SU-DHL-6 (cell line): ENCODE data around the gene FBH1.

Experiments used
- H2AFZ ChIP-seq: fragments of 200-600 bp; sonication (generic); 2 replicates; pipeline ENCODE4 v1.6.1; 2014; ENCODE audit warnings: low read depth, mild to moderate bottlenecking, moderate library complexity, mixed read lengths, antibody characterized with exemption, low read length; ENCODE audit not compliant: severe bottlenecking
- H3F3A ChIP-seq: fragments of 200-600 bp; shearing (Covaris generic); 2 replicates; pipeline ENCODE4 v1.6.0; 2016; ENCODE audit warnings: antibody characterized with exemption, mild to moderate bottlenecking; ENCODE audit not compliant: insufficient read depth
- H3K27ac ChIP-seq: fragments of 200-600 bp; sonication (generic); 2 replicates; pipeline ENCODE4 v1.5.1; 2016; ENCODE audit warnings: low read depth, mild to moderate bottlenecking, low read length, moderate library complexity, mixed read lengths
- H3K27me3 ChIP-seq: fragments of 200-600 bp; sonication (generic), shearing (Covaris generic); 2 replicates; pipeline ENCODE4 v1.6.0; 2014; ENCODE audit warnings: mild to moderate bottlenecking, low read length
- H3K36me3 ChIP-seq: fragments of 200-600 bp; sonication (generic); 2 replicates; pipeline ENCODE4 v1.6.1; 2014; ENCODE audit warnings: mild to moderate bottlenecking, low read length, mixed read lengths
- H3K4me2 ChIP-seq: fragments of 300-600, 200-600 bp; shearing (Covaris generic), sonication (generic); 2 replicates; pipeline ENCODE4 v1.6.0; 2014; ENCODE audit warnings: low read length, low read depth, mild to moderate bottlenecking; ENCODE audit not compliant: poor library complexity, severe bottlenecking
- H3K4me3 ChIP-seq: fragments of 200-600 bp; sonication (generic); 2 replicates; pipeline ENCODE4 v1.5.1; 2014; ENCODE audit warnings: antibody characterized with exemption, low read length, mild to moderate bottlenecking, mixed read lengths; ENCODE audit not compliant: insufficient read depth, poor library complexity, severe bottlenecking
- H3K79me2 ChIP-seq: fragments of 200-600 bp; sonication (generic); 2 replicates; pipeline ENCODE4 v1.6.1; 2014; ENCODE audit warnings: mild to moderate bottlenecking, low read length, moderate library complexity; ENCODE audit not compliant: insufficient read depth
- H3K9ac ChIP-seq: fragments of 200-600 bp; sonication (generic); 2 replicates; pipeline ENCODE4 v1.7.0; 2014; ENCODE audit warnings: mild to moderate bottlenecking, low read length
- H3K9me2 ChIP-seq: fragments of 200-600 bp; sonication (generic); replicated peaks from 2 replicates; pipeline ENCODE4 v1.6.1; 2014; ENCODE audit warnings: low read length; ENCODE audit not compliant: insufficient read depth
- H3K9me3 ChIP-seq: fragments of 200-600 bp; sonication (generic); 2 replicates; pipeline ENCODE4 v1.6.1; 2014; ENCODE audit warnings: low read length, mixed read lengths; ENCODE audit not compliant: insufficient read depth
- H4K20me1 ChIP-seq: fragments of 200-600 bp; sonication (generic); 2 replicates; pipeline ENCODE4 v1.6.1; 2014; ENCODE audit warnings: low read depth, mild to moderate bottlenecking, antibody characterized with exemption, low read length, moderate library complexity, mixed read lengths
- EZH2phosphoT487 ChIP-seq: fragments of 200-600 bp; sonication (generic), shearing (Covaris generic); conservative IDR thresholded peaks from 2 replicates; pipeline ENCODE4 v1.6.1; 2018; ENCODE audit warnings: mild to moderate bottlenecking, antibody characterized with exemption, low read length, moderate library complexity, mixed read lengths
- TF ChIP-seq, protein P1 (sequence below): fragments of 200-600 bp; sonication (generic); IDR thresholded peaks from one replicate; pipeline ENCODE4 v1.5.1; 2017; ENCODE audit warnings: antibody characterized with exemption, mild to moderate bottlenecking, low read length, moderate library complexity; ENCODE audit not compliant: insufficient read depth, poor library complexity, severe bottlenecking

Gene FBH1

DNA sequence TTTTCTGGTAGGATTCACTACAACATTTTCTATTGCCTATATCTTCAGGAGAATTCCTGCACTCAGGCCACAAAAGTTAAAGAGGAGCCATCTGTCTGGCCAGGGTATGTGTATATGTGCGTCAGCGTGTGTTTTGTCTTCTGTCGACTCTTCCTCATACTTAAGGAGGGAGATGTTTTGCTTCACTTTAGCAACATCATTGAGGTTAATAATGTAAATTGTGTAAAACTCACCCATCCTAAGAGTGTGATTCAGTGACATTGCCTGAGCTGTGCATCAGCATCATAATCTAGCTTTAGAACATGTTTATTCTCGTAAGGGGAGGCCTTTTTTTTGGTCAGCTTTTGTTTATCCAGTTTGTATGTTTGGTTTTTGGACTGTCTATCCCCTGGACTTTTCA is 23.7 kb downstream of the FBH1 start:
- H3K9me2 ChIP-seq: no peaks in the 10 kb centered on the region
- no peak overlapping the region for H3K4me3 ChIP-seq
- TF ChIP-seq, protein P1, sequence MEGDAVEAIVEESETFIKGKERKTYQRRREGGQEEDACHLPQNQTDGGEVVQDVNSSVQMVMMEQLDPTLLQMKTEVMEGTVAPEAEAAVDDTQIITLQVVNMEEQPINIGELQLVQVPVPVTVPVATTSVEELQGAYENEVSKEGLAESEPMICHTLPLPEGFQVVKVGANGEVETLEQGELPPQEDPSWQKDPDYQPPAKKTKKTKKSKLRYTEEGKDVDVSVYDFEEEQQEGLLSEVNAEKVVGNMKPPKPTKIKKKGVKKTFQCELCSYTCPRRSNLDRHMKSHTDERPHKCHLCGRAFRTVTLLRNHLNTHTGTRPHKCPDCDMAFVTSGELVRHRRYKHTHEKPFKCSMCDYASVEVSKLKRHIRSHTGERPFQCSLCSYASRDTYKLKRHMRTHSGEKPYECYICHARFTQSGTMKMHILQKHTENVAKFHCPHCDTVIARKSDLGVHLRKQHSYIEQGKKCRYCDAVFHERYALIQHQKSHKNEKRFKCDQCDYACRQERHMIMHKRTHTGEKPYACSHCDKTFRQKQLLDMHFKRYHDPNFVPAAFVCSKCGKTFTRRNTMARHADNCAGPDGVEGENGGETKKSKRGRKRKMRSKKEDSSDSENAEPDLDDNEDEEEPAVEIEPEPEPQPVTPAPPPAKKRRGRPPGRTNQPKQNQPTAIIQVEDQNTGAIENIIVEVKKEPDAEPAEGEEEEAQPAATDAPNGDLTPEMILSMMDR: no peak
- no peak for TF ChIP-seq EZH2phosphoT487
- H3K27ac ChIP-seq: no peak overlapping the region
- no peak overlapping the region for H2AFZ ChIP-seq
- H3K4me2 ChIP-seq: no peak overlapping the region
- H3K9ac ChIP-seq: no peak overlapping the region
- H3K79me2 ChIP-seq: no peaks in the 10 kb centered on the region
- no peaks in the 10 kb centered on the region for H3K9me3 ChIP-seq
- H3K36me3 ChIP-seq: peaks cover 4% of the 10 kb centered on the region; the same call in 1 of the 2 replicates
- H4K20me1 ChIP-seq: no peaks in the 10 kb centered on the region
- H3K27me3 ChIP-seq: no peaks in the 10 kb centered on the region
- H3F3A ChIP-seq: no peaks in the 10 kb centered on the region

DNA sequence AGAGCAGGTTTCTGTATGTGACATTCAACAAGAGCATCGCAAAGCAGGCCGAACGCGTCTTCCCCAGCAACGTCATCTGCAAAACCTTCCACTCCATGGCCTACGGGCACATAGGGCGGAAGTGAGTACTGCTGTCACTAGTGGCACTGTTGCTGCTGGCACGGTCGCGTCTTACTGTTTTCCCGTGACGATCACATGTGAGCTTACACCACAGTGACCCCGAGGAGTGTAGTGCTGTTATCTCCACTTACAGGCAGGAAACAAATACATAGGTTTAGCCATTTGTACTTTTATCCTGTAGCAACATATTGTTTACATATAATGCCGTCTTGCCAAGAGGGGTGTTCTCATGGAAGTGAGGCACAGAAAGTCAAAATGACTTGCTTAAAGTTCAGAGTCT is 25.4 kb downstream of the FBH1 start:
- no peak overlapping the region for H3K4me2 ChIP-seq
- H3K27ac ChIP-seq: no peak overlapping the region
- H3F3A ChIP-seq: no peaks in the 10 kb centered on the region
- TF ChIP-seq EZH2phosphoT487: no peak
- TF ChIP-seq, protein P1: no peak
- no peaks in the 10 kb centered on the region for H4K20me1 ChIP-seq
- no peaks in the 10 kb centered on the region for H3K9me2 ChIP-seq
- no peaks in the 10 kb centered on the region for H3K36me3 ChIP-seq
- no peaks in the 10 kb centered on the region for H3K9me3 ChIP-seq
- no peaks in the 10 kb centered on the region for H3K79me2 ChIP-seq
- H3K9ac ChIP-seq: no peak overlapping the region
- no peaks in the 10 kb centered on the region for H3K27me3 ChIP-seq
- no peak overlapping the region for H2AFZ ChIP-seq
- H3K4me3 ChIP-seq: no peak overlapping the region

DNA sequence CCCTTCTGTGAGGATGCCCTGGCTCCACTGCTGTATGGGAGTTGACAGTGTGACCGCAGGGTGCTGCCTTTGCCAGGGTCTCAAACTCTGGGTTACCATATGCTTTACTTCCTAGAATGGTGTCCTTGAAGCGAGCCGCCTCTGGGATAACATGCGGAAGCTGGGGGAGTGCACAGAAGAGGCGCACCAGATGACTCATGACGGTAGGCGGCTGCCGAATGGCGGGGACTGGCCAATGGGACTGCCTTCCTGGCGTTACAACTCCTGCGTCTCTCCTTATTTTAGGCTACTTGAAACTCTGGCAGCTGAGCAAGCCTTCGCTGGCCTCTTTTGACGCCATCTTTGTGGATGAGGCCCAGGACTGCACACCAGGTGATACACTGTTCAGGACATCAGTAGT is 27.3 kb downstream of the FBH1 start:
- H3K36me3 ChIP-seq: no peaks in the 10 kb centered on the region; the same call in 1 of the 2 replicates
- no peak overlapping the region for H3K4me3 ChIP-seq

More for the DNA sequence above, 27.3 kb downstream of the FBH1 start:
- TF ChIP-seq, protein P1: no peak
- TF ChIP-seq EZH2phosphoT487: no peak
- Histone ChIP-seq H2AFZ (no peak overlapping the region), H3F3A (no peaks in the 10 kb centered on the region), H3K4me2 (no peak overlapping the region), H3K9ac (no peak overlapping the region), H3K27me3 (no peaks in the 10 kb centered on the region), H3K9me3 (no peaks in the 10 kb centered on the region), H4K20me1 (no peaks in the 10 kb centered on the region), H3K79me2 (no peaks in the 10 kb centered on the region), H3K9me2 (no peaks in the 10 kb centered on the region), H3K27ac (no peak overlapping the region)
